Naive B cell (primary cell): ENCODE data around the gene CTNNB1. TPM values are rescaled to one million over a fixed set of nuclear protein-coding genes. Genes with fewer than 3 reads are reported as not detected.
A peak's percentile ranks its signal among the peaks of the same experiment; 100 is the strongest.

ENCODE experiments used
- ATAC-seq, 2 donors: fragments of 150-1000 bp; cut with Tn5 transposase; 2 replicates each; pipeline ENCODE4 v1.10.0; 2021; ENCODE audit warnings: low read depth in 2 of 2, mild to moderate bottlenecking in 2 of 2, moderate library complexity in 2 of 2
- DNase-seq: peaks from one replicate; pipeline ENCODE4 v3.0.0; 2022
- H3K27ac Mint-ChIP-seq, 6 donors: one replicate each; pipeline ENCODE4 v1.8.0; 2020 to 2022; ENCODE audit warnings: mild to moderate bottlenecking in 6 of 6, mixed read lengths in 6 of 6, moderate library complexity in 5 of 6, inconsistent platforms in 2 of 6
- H3K27me3 Mint-ChIP-seq, 3 donors: one replicate each; pipeline ENCODE4 v1.8.0; 2021 to 2022; ENCODE audit warnings: mixed read lengths in 3 of 3, mild to moderate bottlenecking in 1 of 3
- H3K36me3 Mint-ChIP-seq, 2 donors: one replicate each; pipeline ENCODE4 v1.8.0; 2020 to 2022; ENCODE audit warnings: mixed read lengths in 2 of 2, inconsistent platforms in 1 of 2, mild to moderate bottlenecking in 1 of 2
- H3K4me1 Mint-ChIP-seq, 3 donors: one replicate each; pipeline ENCODE4 v1.8.0; 2020 to 2022; ENCODE audit warnings: mixed read lengths in 3 of 3, inconsistent platforms in 1 of 3, mild to moderate bottlenecking in 1 of 3, moderate library complexity in 1 of 3
- H3K4me3 Mint-ChIP-seq, 8 donors: one replicate each; pipeline ENCODE4 v1.8.0; 2020 to 2022; ENCODE audit warnings: mild to moderate bottlenecking in 8 of 8, mixed read lengths in 8 of 8, moderate library complexity in 8 of 8, inconsistent platforms in 2 of 8
- H3K9me3 Mint-ChIP-seq, 7 donors: one replicate each; pipeline ENCODE4 v1.8.0; 2020 to 2022; ENCODE audit warnings: mixed read lengths in 7 of 7, mild to moderate bottlenecking in 5 of 7, inconsistent platforms in 2 of 7, moderate library complexity in 1 of 7
- polyA plus RNA-seq, 6 donors: library from polyadenylated mRNA; unstranded; fragments of 300-500 nt; fragmentation: Illumina TruSeq; gene quantifications; one replicate each; pipeline ENCODE4 v1.2.3, GENCODE V29; 2021; ENCODE audit warnings: low read depth in 6 of 6

CTNNB1 gene
- polyA plus RNA-seq, 6 donors from 2014 or later: 32.8 to 86.1 (median 43.0) TPM

DNA sequence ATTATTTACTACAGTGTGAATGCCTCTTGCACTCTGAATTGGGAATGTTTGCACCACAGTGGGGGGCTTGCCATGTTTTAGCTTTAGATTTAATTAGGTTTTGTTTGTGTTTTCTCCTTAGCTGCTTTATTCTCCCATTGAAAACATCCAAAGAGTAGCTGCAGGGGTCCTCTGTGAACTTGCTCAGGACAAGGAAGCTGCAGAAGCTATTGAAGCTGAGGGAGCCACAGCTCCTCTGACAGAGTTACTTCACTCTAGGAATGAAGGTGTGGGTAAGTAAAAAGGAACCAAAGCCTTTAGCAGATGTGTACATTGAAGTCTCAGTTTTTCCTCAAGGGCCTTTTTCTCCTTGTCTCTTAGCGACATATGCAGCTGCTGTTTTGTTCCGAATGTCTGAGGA is 36.9 kb downstream of the CTNNB1 start:
- Mint-ChIP-seq H3K4me1 (peaks cover 0 to 6% (median 1%) of the 10 kb centered on the region in 3 donors), H3K27ac (no peak overlapping the region), H3K9me3 (no peaks in the 10 kb centered on the region), H3K4me3 (no peak overlapping the region), H3K27me3 (no peaks in the 10 kb centered on the region), H3K36me3 (peaks cover 29 to 33% of the 10 kb centered on the region in 2 donors)
- DNase-seq: no peak
- ATAC-seq: no peak

DNA sequence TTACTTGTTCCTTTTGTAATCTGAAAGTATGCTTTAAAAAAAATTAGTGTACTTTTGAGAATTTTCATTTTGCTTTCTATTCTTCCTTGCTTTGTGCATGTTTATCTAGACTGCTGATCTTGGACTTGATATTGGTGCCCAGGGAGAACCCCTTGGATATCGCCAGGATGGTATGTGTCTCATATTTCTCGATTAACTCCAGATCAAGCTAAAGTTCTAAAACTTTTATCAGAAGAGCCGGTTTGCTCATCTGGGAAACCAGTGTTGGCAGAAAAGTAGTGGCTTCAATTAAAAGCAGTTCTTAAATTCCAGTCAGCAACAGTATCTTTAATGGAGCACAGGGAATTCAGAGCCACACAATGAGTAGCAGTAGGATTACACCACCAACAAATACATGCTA is 38.6 kb downstream of the CTNNB1 start:
- Mint-ChIP-seq H3K27me3 (no peaks in the 10 kb centered on the region), H3K27ac (peak overlapping the region in 3 of 6 donors; percentile 34 to 80 (median 46)), H3K9me3 (no peaks in the 10 kb centered on the region), H3K4me1 (peaks cover 0 to 7% (median 1%) of the 10 kb centered on the region in 3 donors), H3K36me3 (peaks cover 16 to 33% of the 10 kb centered on the region in 2 donors), H3K4me3 (no peak overlapping the region)
- ATAC-seq: no peak
- DNase-seq: no peak

DNA sequence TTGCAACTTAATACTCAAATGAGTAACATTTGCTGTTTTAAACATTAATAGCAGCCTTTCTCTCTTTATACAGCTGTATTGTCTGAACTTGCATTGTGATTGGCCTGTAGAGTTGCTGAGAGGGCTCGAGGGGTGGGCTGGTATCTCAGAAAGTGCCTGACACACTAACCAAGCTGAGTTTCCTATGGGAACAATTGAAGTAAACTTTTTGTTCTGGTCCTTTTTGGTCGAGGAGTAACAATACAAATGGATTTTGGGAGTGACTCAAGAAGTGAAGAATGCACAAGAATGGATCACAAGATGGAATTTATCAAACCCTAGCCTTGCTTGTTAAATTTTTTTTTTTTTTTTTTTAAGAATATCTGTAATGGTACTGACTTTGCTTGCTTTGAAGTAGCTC is 40.3 kb downstream of the CTNNB1 start:
- Mint-ChIP-seq H3K9me3 (no peaks in the 10 kb centered on the region), H3K4me1 (peaks cover 0 to 10% (median 1%) of the 10 kb centered on the region in 3 donors), H3K36me3 (peaks cover 13 to 33% of the 10 kb centered on the region in 2 donors), H3K27ac (peak overlapping the region in 2 of 6 donors; percentile 27 to 78), H3K27me3 (no peaks in the 10 kb centered on the region), H3K4me3 (no peak overlapping the region)
- DNase-seq: no peak
- no peak for ATAC-seq

DNA sequence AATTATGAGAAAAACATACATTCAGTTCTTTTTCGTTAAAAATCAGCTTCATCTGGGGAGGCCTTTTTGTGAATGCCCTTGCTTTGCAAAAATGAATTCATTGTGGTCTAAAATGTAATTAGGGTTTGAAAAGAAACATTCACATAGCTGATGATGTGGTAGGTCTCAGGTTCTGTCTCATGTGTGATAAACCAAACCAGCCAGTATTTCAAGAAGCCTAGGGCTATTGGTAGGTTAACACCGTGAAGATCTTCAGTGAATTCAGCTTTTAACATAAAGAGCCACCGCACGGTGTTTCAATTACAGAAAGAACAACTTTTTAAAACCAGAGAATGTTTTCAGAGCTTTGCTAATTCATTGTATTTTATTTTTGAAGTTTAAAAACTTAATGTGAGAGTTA is 41.9 kb downstream of the CTNNB1 start:
- H3K9me3 Mint-ChIP-seq: no peaks in the 10 kb centered on the region
- DNase-seq: no peak
- H3K4me3 Mint-ChIP-seq: no peak overlapping the region
- H3K4me1 Mint-ChIP-seq: peaks cover 0 to 10% (median 6%) of the 10 kb centered on the region in 3 donors
- peak overlapping the region in 2 of 6 donors; percentile 41 to 93 for H3K27ac Mint-ChIP-seq
- peaks cover 0 to 24% of the 10 kb centered on the region in 2 donors for H3K36me3 Mint-ChIP-seq
- H3K27me3 Mint-ChIP-seq: no peaks in the 10 kb centered on the region
- no peak for ATAC-seq

DNA sequence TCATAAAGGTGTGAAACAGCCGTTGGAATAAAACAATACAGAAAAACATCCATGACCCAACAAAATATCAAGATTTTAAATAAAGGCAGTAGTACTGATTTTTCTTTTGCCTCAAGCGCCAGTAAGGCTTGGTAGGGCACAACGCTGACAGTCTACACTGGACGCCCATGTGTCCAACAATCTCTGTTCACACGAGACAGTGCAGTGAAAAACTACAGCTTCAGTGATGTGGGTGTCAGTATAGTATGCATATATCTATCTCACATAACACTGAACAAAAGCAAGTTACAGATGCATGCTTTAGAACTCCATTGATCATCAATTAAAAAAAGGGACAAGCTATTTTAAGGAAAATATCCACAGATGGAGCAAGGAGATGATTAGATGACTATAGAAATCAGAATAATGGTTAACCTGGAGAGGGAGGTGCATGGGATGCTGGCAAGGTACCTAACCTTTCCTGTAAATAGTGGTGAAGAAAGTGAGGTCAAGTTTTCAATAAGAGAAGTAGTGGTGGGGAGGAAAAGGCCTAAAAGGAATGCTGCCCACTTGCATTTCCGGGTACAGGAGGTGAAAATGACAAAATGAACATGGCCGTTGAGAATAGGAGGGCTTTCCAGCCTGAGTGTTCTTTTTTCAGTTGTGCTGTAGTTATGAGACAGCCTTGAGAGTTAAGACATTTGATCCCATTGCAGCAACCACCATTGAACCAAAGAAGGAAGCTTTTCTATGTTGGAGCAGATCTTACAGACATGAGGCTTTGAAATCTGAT is 42.7 kb downstream of the CTNNB1 start:
- H3K4me1 Mint-ChIP-seq: peaks cover 0 to 10% (median 8%) of the 10 kb centered on the region in 3 donors
- H3K27ac Mint-ChIP-seq: peak overlapping the region in 3 of 6 donors; percentile 78 to 93 (median 85)
- H3K4me3 Mint-ChIP-seq: peak overlapping the region in 1 of 8 donors; percentile 53
- H3K27me3 Mint-ChIP-seq: no peaks in the 10 kb centered on the region
- ATAC-seq: no peak
- no peaks in the 10 kb centered on the region for H3K9me3 Mint-ChIP-seq
- H3K36me3 Mint-ChIP-seq: peaks cover 0 to 23% of the 10 kb centered on the region in 2 donors
- no peak for DNase-seq

DNA sequence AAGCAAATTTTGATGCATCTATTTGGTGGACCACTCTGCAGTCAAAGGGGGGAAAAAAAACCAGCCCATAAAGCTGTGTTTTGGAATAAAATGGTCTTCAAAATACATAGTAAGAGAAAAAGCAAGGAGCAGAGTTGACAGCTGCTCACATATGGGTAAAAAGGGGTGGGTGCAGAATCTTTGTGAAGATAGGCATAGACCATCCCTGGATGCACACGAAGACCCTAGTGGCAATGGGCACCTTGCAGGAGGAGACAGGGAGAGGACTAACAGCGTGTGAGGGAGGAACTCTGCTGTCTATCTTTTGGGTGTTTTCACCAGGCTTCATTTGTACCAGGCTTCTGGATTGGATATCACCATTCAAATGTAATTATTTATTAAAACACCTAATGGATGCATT is 43.9 kb downstream of the CTNNB1 start:
- H3K36me3 Mint-ChIP-seq: peaks cover 0 to 12% of the 10 kb centered on the region in 2 donors
- H3K27ac Mint-ChIP-seq: peak overlapping the region in 3 of 6 donors; percentile 27 to 78 (median 57)
- DNase-seq (no peak), ATAC-seq (no peak)
- no peaks in the 10 kb centered on the region for H3K9me3 Mint-ChIP-seq
- H3K4me1 Mint-ChIP-seq: peaks cover 8 to 20% (median 16%) of the 10 kb centered on the region in 3 donors
- H3K4me3 Mint-ChIP-seq: no peak overlapping the region
- H3K27me3 Mint-ChIP-seq: no peaks in the 10 kb centered on the region

DNA sequence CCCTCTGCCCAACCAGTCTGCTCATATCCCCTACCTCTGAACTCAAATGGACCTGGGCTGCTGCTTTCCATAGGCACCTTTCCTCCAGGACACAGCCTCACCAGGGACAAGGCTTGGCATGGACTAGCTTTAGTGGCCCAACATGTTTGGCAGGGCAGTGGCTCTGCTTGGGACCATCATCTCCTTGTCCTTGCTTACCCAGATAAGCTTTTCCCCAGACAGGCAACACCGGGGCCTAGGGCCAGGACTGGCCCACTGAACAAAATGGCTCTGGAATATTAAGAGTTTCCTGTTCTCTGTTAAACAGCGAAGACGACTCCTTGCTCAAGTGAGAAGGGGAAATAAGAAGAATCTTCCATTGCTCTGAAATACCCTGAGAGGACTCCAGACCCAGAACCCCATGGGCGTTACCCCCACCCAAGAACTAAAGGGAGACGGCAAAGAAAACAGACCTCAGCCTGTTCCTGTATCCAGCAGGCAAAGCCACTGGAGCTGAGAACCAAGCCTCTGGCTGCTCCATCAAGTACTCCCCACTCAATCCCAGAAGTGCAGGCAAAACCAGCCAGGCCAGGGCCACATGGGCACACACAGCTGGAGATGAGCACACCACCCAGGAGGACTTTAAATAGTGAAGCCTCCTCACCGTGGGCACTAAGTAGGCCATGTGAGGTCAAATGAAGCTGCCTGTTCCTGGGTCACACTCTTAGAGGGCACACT is 45.5 kb downstream of the CTNNB1 start:
- no peaks in the 10 kb centered on the region for H3K9me3 Mint-ChIP-seq
- no peaks in the 10 kb centered on the region for H3K27me3 Mint-ChIP-seq
- H3K4me3 Mint-ChIP-seq: peak overlapping the region in 1 of 8 donors; percentile 47
- DNase-seq (no peak), ATAC-seq (peak in 1 of 2 donors; percentile 16)
- no peaks in the 10 kb centered on the region for H3K36me3 Mint-ChIP-seq
- peaks cover 8 to 19% (median 13%) of the 10 kb centered on the region in 3 donors for H3K4me1 Mint-ChIP-seq
- H3K27ac Mint-ChIP-seq: peak overlapping the region in 2 of 6 donors; percentile 47 to 73

DNA sequence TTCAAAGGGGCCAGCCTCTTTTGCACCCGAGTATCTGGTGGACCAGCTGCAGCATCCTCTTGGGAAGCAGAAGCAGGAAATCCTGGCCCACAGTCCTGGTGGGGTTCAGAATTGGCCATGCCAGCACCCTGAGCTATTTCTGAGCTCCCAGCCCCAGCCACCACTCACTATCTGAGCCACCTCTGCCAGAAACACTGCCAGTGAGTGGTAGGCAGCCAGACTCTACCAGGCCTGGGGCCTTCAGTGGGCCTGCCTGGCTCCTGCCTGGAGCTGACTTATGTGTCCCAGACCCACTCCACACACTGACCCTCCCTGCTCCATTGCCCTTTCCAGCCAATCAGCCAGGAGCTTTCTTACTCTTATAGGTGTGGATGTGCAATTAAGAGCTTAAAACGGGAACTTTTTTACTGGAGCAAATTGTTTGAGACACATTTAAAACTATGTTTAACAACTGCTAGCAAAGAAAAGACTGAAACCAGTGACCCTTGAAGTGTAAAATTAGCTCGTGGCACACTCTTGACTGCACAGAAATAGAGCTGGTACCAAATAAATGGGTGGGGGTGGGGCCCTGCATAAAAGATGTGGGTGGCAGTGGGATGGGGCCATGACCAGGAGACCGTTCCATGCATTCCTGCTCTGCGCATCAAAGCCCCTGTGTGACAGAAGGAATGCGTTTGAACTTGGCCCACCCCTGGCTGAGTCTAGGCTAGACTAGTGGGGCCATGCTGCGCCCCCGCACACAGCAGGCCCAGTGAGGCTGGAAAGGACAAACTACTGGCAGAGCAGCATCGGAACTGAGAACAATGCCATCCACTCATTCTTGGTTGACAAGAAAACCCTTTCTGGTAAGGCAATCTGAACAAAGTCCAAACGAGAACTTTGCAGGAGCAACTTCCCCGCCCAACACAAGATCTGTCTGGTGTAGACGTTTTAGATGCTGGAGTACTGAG is 48.0 kb downstream of the CTNNB1 start:
- Mint-ChIP-seq H3K9me3 (peaks cover 0 to 4% (median 0%) of the 10 kb centered on the region in 7 donors), H3K36me3 (peaks cover 0 to 6% of the 10 kb centered on the region in 2 donors), H3K4me3 (no peak overlapping the region), H3K4me1 (peaks cover 8 to 19% (median 13%) of the 10 kb centered on the region in 3 donors), H3K27ac (peak overlapping the region in 3 of 6 donors; percentile 12 to 66 (median 43)), H3K27me3 (no peaks in the 10 kb centered on the region)
- DNase-seq (no peak), ATAC-seq (no peak)

DNA sequence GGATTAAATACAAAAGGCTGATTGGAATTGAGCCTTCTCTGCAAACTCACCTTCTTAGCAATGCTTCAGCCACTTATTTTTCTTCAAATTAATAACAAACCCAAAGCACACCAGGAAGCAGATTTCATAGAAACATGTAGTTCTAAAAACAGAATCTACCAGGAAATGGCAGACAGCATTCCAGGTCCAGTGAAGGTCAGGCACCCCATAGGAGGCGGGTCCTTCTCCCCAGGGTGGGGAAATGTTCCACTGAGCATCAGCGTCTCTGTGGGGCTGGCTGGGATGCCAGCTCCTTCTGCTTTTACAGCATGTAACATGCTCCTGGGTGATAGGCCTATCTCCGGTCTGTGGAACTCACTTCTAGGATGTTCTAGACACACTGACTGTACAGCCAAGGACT is 49.2 kb downstream of the CTNNB1 start:
- H3K4me1 Mint-ChIP-seq: peaks cover 6 to 19% (median 8%) of the 10 kb centered on the region in 3 donors
- no peak overlapping the region for H3K4me3 Mint-ChIP-seq
- no peak overlapping the region for H3K27ac Mint-ChIP-seq
- no peak for ATAC-seq
- peaks cover 0 to 5% (median 0%) of the 10 kb centered on the region in 7 donors for H3K9me3 Mint-ChIP-seq
- DNase-seq: no peak
- peaks cover 0 to 6% of the 10 kb centered on the region in 2 donors for H3K36me3 Mint-ChIP-seq
- H3K27me3 Mint-ChIP-seq: no peaks in the 10 kb centered on the region

DNA sequence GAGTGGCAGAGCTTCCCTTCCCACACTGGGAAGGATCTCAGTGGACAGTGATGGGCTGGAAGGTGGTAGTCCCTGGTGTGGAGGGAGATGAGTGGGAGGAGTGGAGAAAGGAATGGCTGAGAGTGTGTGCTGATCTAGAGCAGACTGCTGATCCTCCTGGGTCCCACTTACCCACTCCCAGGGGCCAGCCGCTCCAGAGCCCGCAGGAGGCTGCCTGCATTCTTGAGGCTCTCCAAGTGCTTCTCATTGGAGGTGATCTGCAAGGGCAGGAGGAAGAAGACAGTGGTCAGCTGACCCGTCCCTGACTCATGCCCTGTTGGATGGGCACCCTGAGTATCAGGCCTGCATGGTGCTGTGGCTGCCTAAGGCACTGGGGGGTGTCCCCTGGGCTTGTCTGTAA is 50.0 kb downstream of the CTNNB1 start:
- Mint-ChIP-seq H3K27me3 (no peaks in the 10 kb centered on the region), H3K4me1 (peaks cover 6 to 19% (median 8%) of the 10 kb centered on the region in 3 donors), H3K9me3 (peaks cover 0 to 7% (median 0%) of the 10 kb centered on the region in 7 donors), H3K36me3 (peaks cover 0 to 6% of the 10 kb centered on the region in 2 donors), H3K27ac (no peak overlapping the region), H3K4me3 (no peak overlapping the region)
- DNase-seq (no peak), ATAC-seq (no peak)

DNA sequence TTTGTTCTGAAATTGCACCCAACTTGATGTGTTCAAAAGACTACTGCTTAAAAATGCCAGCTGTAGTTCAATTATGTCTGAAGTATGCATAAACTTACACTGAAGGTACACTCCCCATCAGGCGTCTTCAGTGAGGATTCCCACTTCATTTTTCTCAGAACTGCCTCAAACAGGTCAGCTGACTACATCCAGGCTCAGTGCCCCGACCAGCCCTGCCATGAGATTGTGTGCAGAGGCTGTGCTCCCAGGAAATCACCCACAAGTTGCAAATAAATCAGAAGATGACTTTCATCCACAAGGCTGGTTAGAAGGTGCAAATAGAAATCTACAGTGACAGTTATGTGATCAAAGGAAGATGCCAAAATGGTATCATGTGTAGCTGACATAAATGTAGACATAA is 51.5 kb downstream of the CTNNB1 start:
- DNase-seq: no peak
- Mint-ChIP-seq H3K4me3 (no peak overlapping the region), H3K9me3 (peaks cover 0 to 7% (median 0%) of the 10 kb centered on the region in 7 donors), H3K27me3 (no peaks in the 10 kb centered on the region), H3K27ac (no peak overlapping the region), H3K36me3 (peaks cover 0 to 6% of the 10 kb centered on the region in 2 donors), H3K4me1 (peaks cover 6 to 16% (median 8%) of the 10 kb centered on the region in 3 donors)
- no peak for ATAC-seq

DNA sequence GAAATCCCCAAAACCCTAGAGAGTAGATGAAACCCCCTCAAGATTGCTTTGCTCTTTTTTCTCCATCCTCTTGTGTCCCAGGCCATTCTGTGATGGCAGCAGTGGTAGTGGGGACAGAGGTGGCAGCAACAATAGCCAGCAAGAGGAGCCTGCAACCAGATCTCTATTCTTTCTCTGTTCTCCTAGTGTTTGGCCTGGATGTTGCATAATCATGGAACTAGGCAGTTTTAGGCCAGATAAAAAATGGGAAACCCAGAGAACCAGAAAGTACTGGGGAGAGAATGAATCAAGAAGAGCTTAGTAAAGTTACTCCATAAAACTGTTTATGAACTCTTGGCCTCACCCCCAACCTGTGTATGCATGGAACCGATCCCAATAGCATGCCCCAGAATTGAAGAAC is 52.3 kb downstream of the CTNNB1 start:
- peak overlapping the region in 1 of 8 donors; percentile 4 for H3K4me3 Mint-ChIP-seq
- H3K36me3 Mint-ChIP-seq: peaks cover 0 to 6% of the 10 kb centered on the region in 2 donors
- H3K9me3 Mint-ChIP-seq: peaks cover 0 to 7% (median 0%) of the 10 kb centered on the region in 7 donors
- DNase-seq (no peak), ATAC-seq (no peak)
- peaks cover 6 to 11% (median 8%) of the 10 kb centered on the region in 3 donors for H3K4me1 Mint-ChIP-seq
- H3K27me3 Mint-ChIP-seq: no peaks in the 10 kb centered on the region
- no peak overlapping the region for H3K27ac Mint-ChIP-seq
